Measurements from ENCODE around the gene KCNMA1.

DNA sequence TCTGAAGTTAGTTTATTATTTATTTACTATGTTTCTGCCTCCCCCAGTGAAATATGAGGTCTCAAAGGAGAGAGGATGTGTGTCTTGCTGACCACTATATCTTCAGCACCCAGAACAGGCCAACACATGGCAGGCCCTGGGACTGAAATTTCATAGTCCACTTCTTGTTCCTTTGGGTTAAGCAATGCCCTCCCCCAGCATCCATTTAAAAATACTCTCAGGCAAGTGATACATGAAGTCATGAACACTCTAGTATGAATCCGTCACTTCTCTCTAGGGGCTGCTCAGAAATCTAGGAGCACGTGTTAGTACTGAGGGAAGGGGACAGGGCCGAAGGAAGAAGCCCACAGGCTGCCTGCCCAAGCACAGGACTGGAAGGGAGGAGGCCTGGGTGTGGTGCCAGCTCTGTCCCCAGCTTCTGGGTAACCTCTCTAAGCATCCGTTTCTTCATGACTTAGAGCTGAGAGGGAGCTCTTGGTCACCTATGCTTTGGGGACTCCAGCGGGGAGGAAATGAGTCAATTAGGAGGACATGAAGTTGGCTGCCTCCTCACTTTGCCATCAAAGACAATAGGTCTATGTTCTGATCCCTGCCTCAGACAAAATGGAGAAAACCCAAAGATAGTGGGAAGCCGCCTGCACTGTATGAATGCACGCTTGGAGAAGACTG is 119.2 kb downstream of the KCNMA1 start:
- TF ChIP-seq GATA2 (IDR thresholded peaks at IDR 0.05; ENCODE audit: low read depth, low read length) (no peak), GATA3 (IDR thresholded peaks at IDR 0.05; ENCODE audit: low read depth, low read length) (no peak)

All from SH-SY5Y (cell line).